HG02870 (cell line): Measurements from ENCODE around the gene MEGF8.

Experiments
- ATAC-seq: cut with Tn5 transposase; IDR thresholded peaks from one replicate; pipeline ENCODE4 v1.9.1; 2021; ENCODE audit warnings: mild to moderate bottlenecking, moderate library complexity; ENCODE audit not compliant: unreplicated experiment

MEGF8 gene

DNA sequence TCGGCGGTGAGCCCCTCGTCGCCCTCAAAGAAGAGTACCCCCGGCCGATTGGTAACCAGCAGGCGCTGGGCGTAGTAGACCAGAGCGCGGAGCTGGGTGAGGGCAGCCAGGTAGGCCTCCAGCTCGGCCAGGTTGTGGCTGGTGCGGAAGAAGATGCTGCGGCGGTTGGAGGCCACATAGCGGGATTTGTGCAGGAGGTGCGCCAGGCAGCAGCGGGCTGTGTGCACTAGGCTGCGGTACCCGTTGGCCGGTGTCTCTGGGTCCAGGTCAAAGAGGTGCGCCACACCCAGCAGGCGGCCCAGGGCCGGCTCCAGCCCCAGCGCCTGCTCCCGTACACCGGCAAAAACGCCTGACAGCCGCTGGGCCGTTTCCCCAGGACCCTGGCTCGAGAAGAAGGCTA, 84.9 kb downstream of the MEGF8 start:
- ATAC-seq: no peak

GRCh38 chr19:42411581-42412178, 86.2 kb downstream of the MEGF8 start:
- ATAC-seq: no peak

- no peak for ATAC-seq
These were observed 86.8 kb downstream of the MEGF8 start for GRCh38 chr19:42412227-42412626.

- ATAC-seq: no peak
These were observed 87.2 kb downstream of the MEGF8 start for GRCh38 chr19:42412661-42413076.

- ATAC-seq: no peak
These were observed 93.9 kb downstream of the MEGF8 start for GRCh38 chr19:42419309-42419708.

DNA sequence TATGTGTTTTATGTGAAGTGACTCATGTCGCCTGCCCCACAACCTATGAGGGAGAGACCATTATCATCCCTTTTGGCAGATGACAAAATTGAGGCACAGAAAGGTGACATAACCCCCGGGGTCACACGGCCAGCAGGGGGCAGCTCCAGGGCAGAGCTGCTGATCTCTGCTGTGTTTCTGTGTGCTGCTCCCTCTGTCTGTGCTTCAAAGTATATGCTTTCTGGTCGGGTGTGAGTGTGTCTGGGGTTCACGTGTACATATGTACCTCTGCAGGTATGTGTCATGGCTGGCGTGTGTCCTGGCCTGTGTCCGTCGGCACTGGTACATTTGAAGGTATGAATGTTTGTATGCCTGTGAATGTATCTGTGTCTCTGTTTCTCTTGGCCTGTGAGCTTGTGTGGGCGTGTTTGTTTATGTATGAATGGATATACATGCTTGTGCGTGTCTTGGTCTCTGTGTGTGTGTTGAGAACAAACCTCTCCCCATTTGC, 94.7 kb downstream of the MEGF8 start:
- no peak for ATAC-seq

- ATAC-seq: no peak
These were observed 95.7 kb downstream of the MEGF8 start for GRCh38 chr19:42421101-42421500.

- ATAC-seq: no peak
These were observed 96.2 kb downstream of the MEGF8 start for GRCh38 chr19:42421591-42422031.

GRCh38 chr19:42422092-42422900, 96.9 kb downstream of the MEGF8 start:
- ATAC-seq: peak; percentile 1

GRCh38 chr19:42422901-42423461, 97.5 kb downstream of the MEGF8 start:
- peak; percentile 34 for ATAC-seq

GRCh38 chr19:42423462-42424344, 98.3 kb downstream of the MEGF8 start:
- peak; percentile 83 for ATAC-seq

GRCh38 chr19:42424345-42424707, 98.9 kb downstream of the MEGF8 start:
- ATAC-seq: no peak

DNA sequence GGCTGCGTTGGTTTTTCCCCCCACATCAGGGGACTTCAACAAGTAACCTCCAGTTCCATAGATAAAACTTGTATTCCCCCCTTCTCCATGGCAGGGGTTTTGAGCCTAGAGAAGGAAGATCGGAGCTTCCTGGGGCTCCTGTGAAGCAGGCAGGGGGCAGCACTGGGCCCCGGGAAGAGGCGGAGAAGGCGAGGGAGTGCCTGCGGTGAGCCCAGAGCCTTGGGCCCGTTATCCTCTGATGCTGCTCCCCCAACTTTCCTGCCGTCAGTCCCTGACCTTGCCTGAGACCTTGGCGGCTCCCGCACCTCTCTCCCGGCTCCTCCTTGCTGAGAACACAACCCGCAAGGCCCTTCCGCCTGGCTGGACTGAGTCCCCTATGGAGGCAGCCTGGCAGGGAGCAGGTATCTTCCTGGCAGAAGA, 99.3 kb downstream of the MEGF8 start:
- ATAC-seq: no peak

DNA sequence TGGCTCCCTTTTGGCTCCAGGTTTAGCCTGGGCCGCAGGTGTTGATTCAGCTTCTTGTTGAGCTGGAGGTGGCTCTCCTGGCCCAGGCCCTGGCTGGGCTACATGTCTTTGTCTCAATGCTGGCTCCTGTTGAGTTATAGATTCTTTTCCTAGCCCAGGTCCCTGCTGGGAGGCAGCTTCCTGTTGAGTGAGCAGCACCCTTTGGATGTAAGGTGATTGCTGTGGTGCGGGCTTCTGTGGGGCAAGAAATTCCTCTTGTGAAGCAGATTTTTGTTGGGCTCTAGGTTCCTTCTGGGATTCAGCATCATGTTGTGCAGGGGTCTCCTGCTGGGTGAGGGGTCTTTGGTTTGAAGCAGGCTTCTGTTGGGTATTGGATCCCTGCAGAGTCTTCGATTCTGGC, 101.2 kb downstream of the MEGF8 start:
- ATAC-seq: no peak

DNA sequence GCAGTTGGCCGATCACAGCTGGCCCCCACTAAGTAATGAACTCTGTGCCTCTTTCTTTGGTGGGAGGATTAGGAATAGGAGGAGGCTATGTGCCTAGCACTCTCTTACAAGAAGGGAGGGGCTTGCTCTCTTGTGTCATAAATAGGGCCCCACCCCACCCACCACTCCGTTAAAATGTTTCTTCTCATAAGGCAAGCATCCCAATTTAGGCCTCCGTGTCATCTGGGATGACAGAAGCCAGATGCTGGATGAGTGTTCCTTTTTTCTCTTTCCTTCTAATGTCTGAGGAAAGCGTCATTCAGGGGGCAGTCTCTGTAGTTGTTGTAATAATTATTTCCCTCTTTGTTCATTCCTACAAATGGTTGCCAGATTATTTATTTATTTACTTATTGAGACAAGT, 101.9 kb downstream of the MEGF8 start, which contains the start of gene LIPE:
Gene LIPE (minus strand): TSS at position 76 of the 400 bp plus-strand sequence. CDS start 239 bp downstream, outside the sequence.
- ATAC-seq: no peak
